Mucosa of gallbladder (tissue), 1 donor: ENCODE measurements around the gene EMCN. TPM values are rescaled to one million over a fixed set of nuclear protein-coding genes. Genes with fewer than 3 reads are reported as not detected.
"Not testable (repeated sequence)": the region's sequence is repeated elsewhere in the genome, so short reads cannot be mapped to it uniquely, and the experiment has no call there.

Experiments used
- DNase-seq: peaks from one replicate; pipeline ENCODE4 v3.0.0-alpha.2; 2020; ENCODE audit warnings: low spot score
- total RNA-seq: library from RNA; stranded (reverse); gene quantifications from one replicate; pipeline ENCODE4 v1.2.1, GENCODE V29; 2021
- donor health status: DM: no; HTN: no; CAD: no.

Gene EMCN
- total RNA-seq, 1 donor from 2014 or later, result 13.9 TPM

GRCh38 chr4:100492129-100492528, 25.7 kb downstream of the EMCN start:
- no peak for DNase-seq

- no peak for DNase-seq
Measured at GRCh38 chr4:100489305-100489704, 28.5 kb downstream of the EMCN start.

GRCh38 chr4:100486496-100486895, 31.3 kb downstream of the EMCN start:
- no peak for DNase-seq

- DNase-seq, result no peak
Measured at GRCh38 chr4:100483796-100484195, 34.0 kb downstream of the EMCN start.

GRCh38 chr4:100479971-100480370, 37.9 kb downstream of the EMCN start:
- no peak for DNase-seq

- DNase-seq, result no peak
Measured at GRCh38 chr4:100469555-100469954, 48.3 kb downstream of the EMCN start.

GRCh38 chr4:100466501-100466900, 51.3 kb downstream of the EMCN start:
- DNase-seq, result no peak

GRCh38 chr4:100461807-100462605, 55.8 kb downstream of the EMCN start:
- no peak for DNase-seq

GRCh38 chr4:100450449-100450848, 67.4 kb downstream of the EMCN start:
- no peak for DNase-seq

GRCh38 chr4:100431416-100431815, 86.4 kb downstream of the EMCN start:
- no peak for DNase-seq

- no peak for DNase-seq
Measured at GRCh38 chr4:100430451-100430850, 87.4 kb downstream of the EMCN start.

- no peak for DNase-seq
Measured at GRCh38 chr4:100429616-100430015, 88.2 kb downstream of the EMCN start.

GRCh38 chr4:100428051-100428450, 89.8 kb downstream of the EMCN start:
- no peak for DNase-seq

GRCh38 chr4:100424376-100424775, 93.4 kb downstream of the EMCN start:
- DNase-seq, result no peak

GRCh38 chr4:100422894-100423293, 94.9 kb downstream of the EMCN start:
- no peak for DNase-seq

- DNase-seq, result no peak
Measured at GRCh38 chr4:100421361-100421978, 96.4 kb downstream of the EMCN start.

- DNase-seq, result no peak
Measured at GRCh38 chr4:100420571-100420970, 97.3 kb downstream of the EMCN start.

- DNase-seq, result no peak
Measured at GRCh38 chr4:100417565-100417964, 100.3 kb downstream of the EMCN start.

- DNase-seq, result no peak
Measured at GRCh38 chr4:100414016-100414790, 103.6 kb downstream of the EMCN start.

GRCh38 chr4:100391863-100392262, 126.0 kb downstream of the EMCN start:
- no peak for DNase-seq

GRCh38 chr4:100391086-100391485, 126.7 kb downstream of the EMCN start:
- no peak for DNase-seq

- no peak for DNase-seq
Measured at GRCh38 chr4:100386270-100386669, 131.6 kb downstream of the EMCN start.

GRCh38 chr4:100380401-100380800, 137.4 kb downstream of the EMCN start:
- not testable (repeated sequence) for DNase-seq
